PC-9 (cell line): ENCODE results near the gene TSPOAP1.

Experiments
- CTCF ChIP-seq: fragments of 200-600 bp; sonication (generic); conservative IDR thresholded peaks from 2 replicates; pipeline ENCODE4 v1.6.1; 2017; ENCODE audit warnings: mixed run types, antibody characterized with exemption, mild to moderate bottlenecking, moderate library complexity
- EZH2 ChIP-seq: fragments of 200-600 bp; sonication (generic); IDR thresholded peaks from 2 replicates; pipeline ENCODE4 v1.8.0; 2017; ENCODE audit warnings: antibody characterized with exemption, low read depth

GRCh38 chr17:58289869-58290268, 38.7 kb downstream of the TSPOAP1 start:
- TF ChIP-seq CTCF (no peak), EZH2 (no peak)
